ENCODE data around the gene DGKG. TPM values are rescaled to one million over a fixed set of nuclear protein-coding genes. Genes with fewer than 3 reads are reported as not detected.
A peak's percentile ranks its signal among the peaks of the same experiment; 100 is the strongest.

DGKG gene
- polyA plus RNA-seq, 1 donor (not counting 4 experiments of a cell fraction or from before 2014, with no cell fraction given), result 0.22 TPM

DNA sequence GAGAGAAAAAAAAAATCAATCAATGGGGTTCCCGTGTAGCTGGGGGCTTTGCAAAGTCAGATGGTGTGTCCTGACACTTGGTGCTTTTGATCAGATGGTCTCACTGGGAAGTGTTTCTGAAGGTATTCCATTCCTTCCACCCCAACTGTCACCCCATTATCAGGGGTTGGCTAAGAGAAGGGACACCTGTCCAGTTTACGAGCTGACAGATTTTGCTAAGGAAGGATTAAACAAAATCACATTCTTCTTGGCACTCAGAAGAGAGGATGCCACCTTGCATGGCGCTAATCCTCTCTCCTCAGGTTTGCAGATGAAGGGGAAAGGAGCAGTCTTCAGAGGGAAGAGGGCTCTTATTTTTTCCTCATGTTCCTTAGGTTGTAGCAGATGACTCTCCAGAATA is 149.4 kb downstream of the DGKG start:
- FAIRE-seq (no peak), DNase-seq (ENCODE audit: low read depth, low spot score) (no peak)
- Histone ChIP-seq H3K4me3 (ENCODE audit: control insufficient read depth in 2 of 3, extremely low read depth in 1 of 3, insufficient read depth in 2 of 3, low read depth in 1 of 3, low read length in 3 of 3) (no peak overlapping the region), H3K27ac (ENCODE audit: control insufficient read depth, insufficient read depth, low read length) (no peak overlapping the region), H4K20me1 (ENCODE audit: control insufficient read depth, extremely low read depth, insufficient read depth, low read length) (no peaks in the 10 kb centered on the region), H3K36me3 (ENCODE audit: control insufficient read depth in 2 of 2, extremely low read depth in 1 of 2, insufficient read depth in 2 of 2, low read length in 2 of 2) (no peaks in the 10 kb centered on the region), H3K9me3 (ENCODE audit: control insufficient read depth, low read depth, low read length) (no peaks in the 10 kb centered on the region), H3K9ac (ENCODE audit: control insufficient read depth, extremely low read depth, insufficient read depth, low read length) (no peak overlapping the region), H3K4me1 (ENCODE audit: control insufficient read depth, extremely low read depth, insufficient read depth, low read length) (peaks cover 17% of the 10 kb centered on the region), H3K27me3 (ENCODE audit: control insufficient read depth, extremely low read depth, insufficient read depth, low read length) (no peaks in the 10 kb centered on the region), H3K4me2 (ENCODE audit: control insufficient read depth, extremely low read depth, insufficient read depth, low read depth, low read length) (no peak overlapping the region), H3K79me2 (ENCODE audit: control insufficient read depth, insufficient read depth, low read length) (no peaks in the 10 kb centered on the region), H2AFZ (ENCODE audit: control insufficient read depth, low read length) (no peak overlapping the region), H3K9me1 (ENCODE audit: control insufficient read depth, extremely low read depth, insufficient read depth, low read length) (no peaks in the 10 kb centered on the region)
- TF ChIP-seq EZH2 (IDR thresholded peaks at IDR 0.05; ENCODE audit: low read length), result no peak
- TF ChIP-seq, protein P1, sequence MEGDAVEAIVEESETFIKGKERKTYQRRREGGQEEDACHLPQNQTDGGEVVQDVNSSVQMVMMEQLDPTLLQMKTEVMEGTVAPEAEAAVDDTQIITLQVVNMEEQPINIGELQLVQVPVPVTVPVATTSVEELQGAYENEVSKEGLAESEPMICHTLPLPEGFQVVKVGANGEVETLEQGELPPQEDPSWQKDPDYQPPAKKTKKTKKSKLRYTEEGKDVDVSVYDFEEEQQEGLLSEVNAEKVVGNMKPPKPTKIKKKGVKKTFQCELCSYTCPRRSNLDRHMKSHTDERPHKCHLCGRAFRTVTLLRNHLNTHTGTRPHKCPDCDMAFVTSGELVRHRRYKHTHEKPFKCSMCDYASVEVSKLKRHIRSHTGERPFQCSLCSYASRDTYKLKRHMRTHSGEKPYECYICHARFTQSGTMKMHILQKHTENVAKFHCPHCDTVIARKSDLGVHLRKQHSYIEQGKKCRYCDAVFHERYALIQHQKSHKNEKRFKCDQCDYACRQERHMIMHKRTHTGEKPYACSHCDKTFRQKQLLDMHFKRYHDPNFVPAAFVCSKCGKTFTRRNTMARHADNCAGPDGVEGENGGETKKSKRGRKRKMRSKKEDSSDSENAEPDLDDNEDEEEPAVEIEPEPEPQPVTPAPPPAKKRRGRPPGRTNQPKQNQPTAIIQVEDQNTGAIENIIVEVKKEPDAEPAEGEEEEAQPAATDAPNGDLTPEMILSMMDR (optimal IDR thresholded peaks at IDR 0.05 in 1 of 3, IDR thresholded peaks at IDR 0.05 in 1 of 3, conservative IDR thresholded peaks at IDR 0.05 in 1 of 3; ENCODE audit: extremely low read depth in 1 of 3, insufficient read depth in 2 of 3, low read length in 3 of 3), result no peak
- dilution Hi-C loops (cut with MboI; ENCODE audit: extremely low pct_ligation_motif_present, low sequenced_read_pairs), result no loop called here

DNA sequence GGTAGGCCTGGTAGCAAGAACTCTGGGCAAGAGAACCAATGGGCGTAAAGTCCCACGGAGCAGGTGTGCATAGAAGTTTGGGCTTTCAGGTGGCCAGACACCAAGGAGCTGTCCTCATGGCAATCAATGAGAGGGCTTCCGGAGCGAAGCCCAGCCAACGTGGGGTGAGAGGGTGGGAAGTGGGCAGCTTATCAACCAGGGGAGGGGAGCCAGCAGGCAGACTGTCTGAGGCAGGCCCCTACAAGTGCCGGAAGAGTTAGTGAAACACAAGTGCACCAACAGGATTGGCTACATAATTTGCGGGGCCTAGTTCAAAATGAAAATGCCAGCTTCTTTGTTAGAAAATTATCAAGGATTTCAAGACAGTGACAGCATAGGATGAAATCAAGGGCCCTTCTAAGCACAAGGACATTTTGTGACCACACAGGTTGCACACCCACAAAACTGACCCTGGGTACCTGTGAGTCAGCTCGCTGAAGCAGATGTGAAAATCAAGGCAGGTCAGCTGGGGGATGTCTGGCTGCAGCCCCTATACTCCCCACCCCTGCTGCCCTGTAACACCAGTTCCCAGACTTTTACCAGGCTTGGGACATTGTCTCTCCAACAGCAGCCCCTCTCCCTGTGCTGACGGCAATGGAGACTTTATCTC is 151.1 kb downstream of the DGKG start:
- FAIRE-seq, result no peak
- H3K27ac ChIP-seq (ENCODE audit: control insufficient read depth, insufficient read depth, low read length), result peak overlapping the region; percentile 29
- H3K79me2 ChIP-seq (ENCODE audit: control insufficient read depth, insufficient read depth, low read length), result no peaks in the 10 kb centered on the region
- no peak overlapping the region for H3K4me3 ChIP-seq (ENCODE audit: control insufficient read depth in 2 of 3, extremely low read depth in 1 of 3, insufficient read depth in 2 of 3, low read depth in 1 of 3, low read length in 3 of 3)
- peaks cover 15% of the 10 kb centered on the region for H3K4me1 ChIP-seq (ENCODE audit: control insufficient read depth, extremely low read depth, insufficient read depth, low read length)
- H2AFZ ChIP-seq (ENCODE audit: control insufficient read depth, low read length), result peak overlapping the region; percentile 75
- TF ChIP-seq EZH2 (IDR thresholded peaks at IDR 0.05; ENCODE audit: low read length), result no peak
- TF ChIP-seq, protein P1 (optimal IDR thresholded peaks at IDR 0.05 in 1 of 3, IDR thresholded peaks at IDR 0.05 in 1 of 3, conservative IDR thresholded peaks at IDR 0.05 in 1 of 3; ENCODE audit: extremely low read depth in 1 of 3, insufficient read depth in 2 of 3, low read length in 3 of 3), result no peak
- no peaks in the 10 kb centered on the region for H3K27me3 ChIP-seq (ENCODE audit: control insufficient read depth, extremely low read depth, insufficient read depth, low read length)
- no peak for DNase-seq (ENCODE audit: low read depth, low spot score)
- H3K9ac ChIP-seq (ENCODE audit: control insufficient read depth, extremely low read depth, insufficient read depth, low read length), result no peak overlapping the region
- no peaks in the 10 kb centered on the region for H3K9me3 ChIP-seq (ENCODE audit: control insufficient read depth, low read depth, low read length)
- H3K36me3 ChIP-seq (ENCODE audit: control insufficient read depth in 2 of 2, extremely low read depth in 1 of 2, insufficient read depth in 2 of 2, low read length in 2 of 2), result no peaks in the 10 kb centered on the region
- no peaks in the 10 kb centered on the region for H4K20me1 ChIP-seq (ENCODE audit: control insufficient read depth, extremely low read depth, insufficient read depth, low read length)
- dilution Hi-C loops (cut with MboI; ENCODE audit: extremely low pct_ligation_motif_present, low sequenced_read_pairs), result no loop called here
- no peaks in the 10 kb centered on the region for H3K9me1 ChIP-seq (ENCODE audit: control insufficient read depth, extremely low read depth, insufficient read depth, low read length)
- peak overlapping the region; percentile 63 for H3K4me2 ChIP-seq (ENCODE audit: control insufficient read depth, extremely low read depth, insufficient read depth, low read depth, low read length)

All from keratinocyte (primary cell).